Fibroblast of skin of back (primary cell): ENCODE measurements around the gene REPS2.
"Not testable (repeated sequence)": the region's sequence is repeated elsewhere in the genome, so short reads cannot be mapped to it uniquely, and the experiment has no call there.

Experiments used
- DNase-seq: peaks from one replicate; pipeline ENCODE4 v3.0.0-alpha.2; 2013

Gene REPS2

GRCh38 chrX:16964976-16965375, 18.5 kb downstream of the REPS2 start:
- DNase-seq: not testable (repeated sequence)

GRCh38 chrX:16966752-16967448, 20.4 kb downstream of the REPS2 start:
- no peak for DNase-seq

- not testable (repeated sequence) for DNase-seq
These were observed 22.3 kb downstream of the REPS2 start for GRCh38 chrX:16968753-16969152.

GRCh38 chrX:16970977-16971376, 24.5 kb downstream of the REPS2 start:
- peak; percentile 38 for DNase-seq

- no peak for DNase-seq
These were observed 25.2 kb downstream of the REPS2 start for GRCh38 chrX:16971694-16972093.

GRCh38 chrX:16975233-16975632, 28.8 kb downstream of the REPS2 start:
- DNase-seq: no peak

GRCh38 chrX:16977771-16978170, 31.3 kb downstream of the REPS2 start:
- no peak for DNase-seq

- DNase-seq: no peak
These were observed 31.9 kb downstream of the REPS2 start for GRCh38 chrX:16978193-16978984.

- DNase-seq: no peak
These were observed 32.8 kb downstream of the REPS2 start for GRCh38 chrX:16979226-16979625.

GRCh38 chrX:16981209-16981608, 34.8 kb downstream of the REPS2 start:
- no peak for DNase-seq

- DNase-seq: no peak
These were observed 35.5 kb downstream of the REPS2 start for GRCh38 chrX:16981980-16982379.

GRCh38 chrX:16983051-16983450, 36.6 kb downstream of the REPS2 start:
- no peak for DNase-seq

- no peak for DNase-seq
These were observed 38.8 kb downstream of the REPS2 start for GRCh38 chrX:16985286-16985685.

- DNase-seq: no peak
These were observed 39.7 kb downstream of the REPS2 start for GRCh38 chrX:16986169-16986568.

GRCh38 chrX:16989750-16990149, 43.3 kb downstream of the REPS2 start:
- no peak for DNase-seq

GRCh38 chrX:16990839-16991238, 44.4 kb downstream of the REPS2 start:
- DNase-seq: no peak

GRCh38 chrX:16992445-16992844, 46.0 kb downstream of the REPS2 start:
- DNase-seq: no peak

- DNase-seq: no peak
These were observed 46.5 kb downstream of the REPS2 start for GRCh38 chrX:16992951-16993350.

GRCh38 chrX:16993791-16994318, 47.4 kb downstream of the REPS2 start:
- DNase-seq: no peak

- no peak for DNase-seq
These were observed 48.3 kb downstream of the REPS2 start for GRCh38 chrX:16994736-16995135.

- no peak for DNase-seq
These were observed 50.9 kb downstream of the REPS2 start for GRCh38 chrX:16997313-16997712.

- peak; percentile 16 for DNase-seq
These were observed 52.8 kb downstream of the REPS2 start for GRCh38 chrX:16999275-16999674.

GRCh38 chrX:17000751-17001150, 54.3 kb downstream of the REPS2 start:
- DNase-seq: no peak
